ENCODE measurements around the gene ASB3.
"Not testable (repeated sequence)": the region's sequence is repeated elsewhere in the genome, so short reads cannot be mapped to it uniquely, and the experiment has no call there.

The ASB3 gene

GRCh38 chr2:53786705-53787613, at the start of gene ASB3, which contains the start of gene ERLEC1:
TSS of gene ASB3 (minus strand) at chr2:53786953. CDS start at chr2:53765572, 21,381 bp downstream.
TSS of gene ERLEC1 (plus strand) at chr2:53787044. CDS start at chr2:53787211, 167 bp downstream.
- DNase-seq (ENCODE audit: low read depth in 2 of 2), result peak; percentile 74 to 82

- not testable (repeated sequence) for DNase-seq (ENCODE audit: low read depth in 2 of 2)
Observed at GRCh38 chr2:53829980-53830290, 43.2 kb upstream of the ASB3 start.

GRCh38 chr2:53829273-53829979, 42.7 kb upstream of the ASB3 start:
- no peak for DNase-seq (ENCODE audit: low read depth in 2 of 2)

- DNase-seq (ENCODE audit: low read depth in 2 of 2), result no peak
Observed at GRCh38 chr2:53828331-53828730, 41.6 kb upstream of the ASB3 start.

- DNase-seq (ENCODE audit: low read depth in 2 of 2), result no peak
Observed at GRCh38 chr2:53827398-53828175, 40.8 kb upstream of the ASB3 start.

GRCh38 chr2:53826587-53827397, 40.0 kb upstream of the ASB3 start:
- DNase-seq (ENCODE audit: low read depth in 2 of 2), result no peak

GRCh38 chr2:53826030-53826410, 39.3 kb upstream of the ASB3 start:
- no peak for DNase-seq (ENCODE audit: low read depth in 2 of 2)

GRCh38 chr2:53823639-53824038, 36.9 kb upstream of the ASB3 start:
- not testable (repeated sequence) for DNase-seq (ENCODE audit: low read depth in 2 of 2)

- DNase-seq (ENCODE audit: low read depth in 2 of 2), result no peak
Observed at GRCh38 chr2:53821810-53822209, 35.1 kb upstream of the ASB3 start.

GRCh38 chr2:53820711-53821110, 34.0 kb upstream of the ASB3 start:
- no peak for DNase-seq (ENCODE audit: low read depth in 2 of 2)

- DNase-seq (ENCODE audit: low read depth in 2 of 2), result no peak
Observed at GRCh38 chr2:53820048-53820447, 33.3 kb upstream of the ASB3 start.

- DNase-seq (ENCODE audit: low read depth in 2 of 2), result no peak
Observed at GRCh38 chr2:53819634-53820033, 32.9 kb upstream of the ASB3 start.

- DNase-seq (ENCODE audit: low read depth in 2 of 2), result no peak
Observed at GRCh38 chr2:53818854-53819435, 32.2 kb upstream of the ASB3 start.

- DNase-seq (ENCODE audit: low read depth in 2 of 2), result no peak
Observed at GRCh38 chr2:53813151-53813550, 26.4 kb upstream of the ASB3 start.

GRCh38 chr2:53811601-53812000, 24.8 kb upstream of the ASB3 start:
- DNase-seq (ENCODE audit: low read depth in 2 of 2), result no peak

GRCh38 chr2:53802617-53803151, 15.9 kb upstream of the ASB3 start:
- no peak for DNase-seq (ENCODE audit: low read depth in 2 of 2)

- DNase-seq (ENCODE audit: low read depth in 2 of 2), result no peak
Observed at GRCh38 chr2:53801547-53801946, 14.8 kb upstream of the ASB3 start.

GRCh38 chr2:53793821-53794220, 7.1 kb upstream of the ASB3 start:
- no peak for DNase-seq (ENCODE audit: low read depth in 2 of 2)

GRCh38 chr2:53793261-53793660, 6.5 kb upstream of the ASB3 start:
- no peak for DNase-seq (ENCODE audit: low read depth in 2 of 2)

GRCh38 chr2:53787614-53788289, 999 bp upstream of the ASB3 start:
- DNase-seq (ENCODE audit: low read depth in 2 of 2), result no peak

All from stimulated activated CD4-positive, alpha-beta T cell treated with anti-CD3 and anti-CD28 coated beads, Interleukin-12 subunit alpha, Interleukin-12 subunit beta, amount 100 ng/mL, for 24 hours (primary cell).